WERI-Rb-1 (cell line): ENCODE results near the gene MAML3.
A peak's percentile ranks its signal among the peaks of the same experiment; 100 is the strongest.

ENCODE experiments used
- DNase-seq: peaks from one replicate; pipeline ENCODE4 v3.0.0-alpha.2; 2020
- H3K27ac ChIP-seq: fragments of 250-450 bp; sonication (Bioruptor Pico); 2 replicates; pipeline ENCODE4 v1.5.1; 2020; ENCODE audit warnings: mild to moderate bottlenecking, moderate library complexity
- H3K27me3 ChIP-seq: fragments of 250-450 bp; sonication (Bioruptor Pico); 2 replicates; pipeline ENCODE4 v1.5.1; 2021; ENCODE audit warnings: mild to moderate bottlenecking, low read depth, moderate library complexity; ENCODE audit not compliant: insufficient read depth, severe bottlenecking
- H3K36me3 ChIP-seq: fragments of 250-450 bp; sonication (Bioruptor Pico); 2 replicates; pipeline ENCODE4 v1.5.1; 2020; ENCODE audit warnings: mild to moderate bottlenecking, moderate library complexity
- H3K4me3 ChIP-seq: 2 replicates; pipeline ENCODE4 v1.5.1; 2011; ENCODE audit warnings: low read depth, mild to moderate bottlenecking, control low read depth, low read length
- H3K9me3 ChIP-seq: fragments of 250-450 bp; sonication (Bioruptor Pico); 2 replicates; pipeline ENCODE4 v1.5.1; 2021; ENCODE audit warnings: mild to moderate bottlenecking, moderate library complexity; ENCODE audit not compliant: severe bottlenecking
- CTCF ChIP-seq: IDR thresholded peaks from 2 replicates; pipeline ENCODE4 v1.5.1; 2011; ENCODE audit warnings: low read depth, mild to moderate bottlenecking, control low read depth, inconsistent platforms, low read length

MAML3 gene

GRCh38 chr4:139676365-139676764, 477.6 kb downstream of the MAML3 start:
- Histone ChIP-seq H3K27me3 (no peaks in the 10 kb centered on the region), H3K27ac (no peak overlapping the region), H3K4me3 (no peak overlapping the region), H3K9me3 (no peaks in the 10 kb centered on the region), H3K36me3 (peaks cover 14% of the 10 kb centered on the region)
- TF ChIP-seq CTCF = no peak
- DNase-seq = no peak

- DNase-seq = no peak
- Histone ChIP-seq H3K27me3 (no peaks in the 10 kb centered on the region), H3K9me3 (no peaks in the 10 kb centered on the region), H3K27ac (no peak overlapping the region), H3K36me3 (peaks cover 14% of the 10 kb centered on the region), H3K4me3 (no peak overlapping the region)
- TF ChIP-seq CTCF = no peak
Measured at GRCh38 chr4:139675651-139676050, 478.3 kb downstream of the MAML3 start.

- peaks cover 14% of the 10 kb centered on the region for H3K36me3 ChIP-seq
- H3K9me3 ChIP-seq = no peaks in the 10 kb centered on the region
- H3K27ac ChIP-seq = no peak overlapping the region
- TF ChIP-seq CTCF = no peak
- no peak overlapping the region for H3K4me3 ChIP-seq
- no peak for DNase-seq
- H3K27me3 ChIP-seq = no peaks in the 10 kb centered on the region
Measured at GRCh38 chr4:139674875-139675550, 479.0 kb downstream of the MAML3 start.

GRCh38 chr4:139672732-139673131, 481.3 kb downstream of the MAML3 start:
- H3K4me3 ChIP-seq = peak overlapping the region; percentile 12
- no peaks in the 10 kb centered on the region; the same call in none of the 2 replicates for H3K36me3 ChIP-seq
- H3K9me3 ChIP-seq = no peaks in the 10 kb centered on the region
- no peak for TF ChIP-seq CTCF
- peak overlapping the region; percentile 88 for H3K27ac ChIP-seq
- no peaks in the 10 kb centered on the region for H3K27me3 ChIP-seq
- DNase-seq = peak; percentile 75

GRCh38 chr4:139672215-139672614, 481.8 kb downstream of the MAML3 start:
- H3K4me3 ChIP-seq = peak overlapping the region; percentile 12
- peak; percentile 84 for DNase-seq
- H3K27ac ChIP-seq = peak overlapping the region; percentile 88
- TF ChIP-seq CTCF = no peak
- H3K36me3 ChIP-seq = no peaks in the 10 kb centered on the region; the same call in none of the 2 replicates
- H3K9me3 ChIP-seq = no peaks in the 10 kb centered on the region
- H3K27me3 ChIP-seq = no peaks in the 10 kb centered on the region

GRCh38 chr4:139670775-139671174, 483.2 kb downstream of the MAML3 start:
- Histone ChIP-seq H3K27me3 (no peaks in the 10 kb centered on the region), H3K27ac (peak overlapping the region; percentile 88), H3K4me3 (no peak overlapping the region), H3K36me3 (no peaks in the 10 kb centered on the region; the same call in none of the 2 replicates), H3K9me3 (no peaks in the 10 kb centered on the region)
- no peak for DNase-seq
- TF ChIP-seq CTCF = no peak
